A549 treated with ZK216348 at 1 μM for 4 hours (cell line): ENCODE data around the gene TBX15. TPM values are rescaled to one million over a fixed set of nuclear protein-coding genes. Genes with fewer than 3 reads are reported as not detected.

ENCODE experiments used
- total RNA-seq: library from RNA; stranded (reverse); fragments of 200-300 nt; extraction: Qiagen RNA extraction; gene quantifications from 5 replicates; pipeline ENCODE4 v1.2.3, GENCODE V29; 2022; ENCODE audit warnings: low read depth

Gene TBX15
- 0.06 to 0.11 TPM (median 0.09 TPM) in 3 of 5 replicates, not detected in the others for total RNA-seq

GRCh38 chr1:118988186-118989005 lies at the start of gene TBX15:
Gene TBX15, minus strand, starts transcription at chr1:118988343. Its CDS starts 548 bp downstream, at chr1:118987795.

Other genes starting within 250 kb of the TBX15 start
- 4.5 to 6.9 TPM (median 5.1 TPM) in 5 replicates for gene WARS2, start 152.3 kb upstream of the TBX15 start, total RNA-seq